Measurements from ENCODE around the gene DGKB. TPM values are rescaled to one million over a fixed set of nuclear protein-coding genes. Genes with fewer than 3 reads are reported as not detected.

DGKB gene
- total RNA-seq, 1 experiment from 2014 or later: 1.9 TPM

DNA sequence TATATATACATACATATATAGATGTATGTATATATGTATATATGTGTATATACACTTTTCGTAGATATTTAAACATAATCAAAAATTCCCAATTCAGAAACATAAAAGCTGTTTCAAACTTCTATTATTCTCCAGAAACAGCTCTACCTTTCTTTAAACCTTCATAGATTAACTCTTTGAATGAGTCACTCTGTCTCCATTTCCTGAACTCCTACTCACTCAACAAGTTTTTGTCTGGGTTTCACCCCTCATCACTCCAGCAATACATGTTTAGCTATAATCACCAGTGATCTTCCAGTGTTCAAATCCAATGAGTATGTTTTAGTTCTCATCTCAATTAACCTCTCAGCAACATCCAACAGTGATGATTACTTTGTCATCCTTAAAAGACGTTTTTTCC, 9.6 kb downstream of the DGKB start:
- CTCF ChIA-PET: no interaction called here
- ATAC-seq (no peak), DNase-seq (ENCODE audit: low spot score) (no peak)
- H3K9me3 Mint-ChIP-seq: no peaks in the 10 kb centered on the region
- no peak for TF ChIP-seq NFYB (CRISPR knock-in tag; conservative IDR thresholded peaks at IDR 0.05; ENCODE audit: low read depth)
- no peak for TF ChIP-seq ATF3 (CRISPR knock-in tag; conservative IDR thresholded peaks at IDR 0.05)
- TF ChIP-seq, protein P1, sequence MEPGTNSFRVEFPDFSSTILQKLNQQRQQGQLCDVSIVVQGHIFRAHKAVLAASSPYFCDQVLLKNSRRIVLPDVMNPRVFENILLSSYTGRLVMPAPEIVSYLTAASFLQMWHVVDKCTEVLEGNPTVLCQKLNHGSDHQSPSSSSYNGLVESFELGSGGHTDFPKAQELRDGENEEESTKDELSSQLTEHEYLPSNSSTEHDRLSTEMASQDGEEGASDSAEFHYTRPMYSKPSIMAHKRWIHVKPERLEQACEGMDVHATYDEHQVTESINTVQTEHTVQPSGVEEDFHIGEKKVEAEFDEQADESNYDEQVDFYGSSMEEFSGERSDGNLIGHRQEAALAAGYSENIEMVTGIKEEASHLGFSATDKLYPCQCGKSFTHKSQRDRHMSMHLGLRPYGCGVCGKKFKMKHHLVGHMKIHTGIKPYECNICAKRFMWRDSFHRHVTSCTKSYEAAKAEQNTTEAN (CRISPR knock-in tag; IDR thresholded peaks at IDR 0.05): no peak
- TF ChIP-seq ZNF671 (CRISPR knock-in tag; IDR thresholded peaks at IDR 0.05): no peak
- TF ChIP-seq NR1H2 (CRISPR knock-in tag; IDR thresholded peaks at IDR 0.05): no peak
- no peak for TF ChIP-seq ZNF281 (CRISPR knock-in tag; IDR thresholded peaks at IDR 0.05)
- no peak for TF ChIP-seq MYBL2 (CRISPR knock-in tag; IDR thresholded peaks at IDR 0.05)
- TF ChIP-seq, protein P2, sequence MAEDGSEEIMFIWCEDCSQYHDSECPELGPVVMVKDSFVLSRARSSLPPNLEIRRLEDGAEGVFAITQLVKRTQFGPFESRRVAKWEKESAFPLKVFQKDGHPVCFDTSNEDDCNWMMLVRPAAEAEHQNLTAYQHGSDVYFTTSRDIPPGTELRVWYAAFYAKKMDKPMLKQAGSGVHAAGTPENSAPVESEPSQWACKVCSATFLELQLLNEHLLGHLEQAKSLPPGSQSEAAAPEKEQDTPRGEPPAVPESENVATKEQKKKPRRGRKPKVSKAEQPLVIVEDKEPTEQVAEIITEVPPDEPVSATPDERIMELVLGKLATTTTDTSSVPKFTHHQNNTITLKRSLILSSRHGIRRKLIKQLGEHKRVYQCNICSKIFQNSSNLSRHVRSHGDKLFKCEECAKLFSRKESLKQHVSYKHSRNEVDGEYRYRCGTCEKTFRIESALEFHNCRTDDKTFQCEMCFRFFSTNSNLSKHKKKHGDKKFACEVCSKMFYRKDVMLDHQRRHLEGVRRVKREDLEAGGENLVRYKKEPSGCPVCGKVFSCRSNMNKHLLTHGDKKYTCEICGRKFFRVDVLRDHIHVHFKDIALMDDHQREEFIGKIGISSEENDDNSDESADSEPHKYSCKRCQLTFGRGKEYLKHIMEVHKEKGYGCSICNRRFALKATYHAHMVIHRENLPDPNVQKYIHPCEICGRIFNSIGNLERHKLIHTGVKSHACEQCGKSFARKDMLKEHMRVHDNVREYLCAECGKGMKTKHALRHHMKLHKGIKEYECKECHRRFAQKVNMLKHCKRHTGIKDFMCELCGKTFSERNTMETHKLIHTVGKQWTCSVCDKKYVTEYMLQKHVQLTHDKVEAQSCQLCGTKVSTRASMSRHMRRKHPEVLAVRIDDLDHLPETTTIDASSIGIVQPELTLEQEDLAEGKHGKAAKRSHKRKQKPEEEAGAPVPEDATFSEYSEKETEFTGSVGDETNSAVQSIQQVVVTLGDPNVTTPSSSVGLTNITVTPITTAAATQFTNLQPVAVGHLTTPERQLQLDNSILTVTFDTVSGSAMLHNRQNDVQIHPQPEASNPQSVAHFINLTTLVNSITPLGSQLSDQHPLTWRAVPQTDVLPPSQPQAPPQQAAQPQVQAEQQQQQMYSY (CRISPR knock-in tag; IDR thresholded peaks at IDR 0.05): no peak
- no peak for TF ChIP-seq ZNF263 (CRISPR knock-in tag; IDR thresholded peaks at IDR 0.05; ENCODE audit: low read depth)
- TF ChIP-seq ZNF396 (CRISPR knock-in tag; IDR thresholded peaks at IDR 0.05; ENCODE audit: borderline replicate concordance): no peak
- no peak for TF ChIP-seq CDX4 (CRISPR knock-in tag; IDR thresholded peaks at IDR 0.05; ENCODE audit: borderline replicate concordance)
- TF ChIP-seq NR3C1 (CRISPR knock-in tag; conservative IDR thresholded peaks at IDR 0.05; ENCODE audit: low read depth): no peak
- TF ChIP-seq, protein P3, sequence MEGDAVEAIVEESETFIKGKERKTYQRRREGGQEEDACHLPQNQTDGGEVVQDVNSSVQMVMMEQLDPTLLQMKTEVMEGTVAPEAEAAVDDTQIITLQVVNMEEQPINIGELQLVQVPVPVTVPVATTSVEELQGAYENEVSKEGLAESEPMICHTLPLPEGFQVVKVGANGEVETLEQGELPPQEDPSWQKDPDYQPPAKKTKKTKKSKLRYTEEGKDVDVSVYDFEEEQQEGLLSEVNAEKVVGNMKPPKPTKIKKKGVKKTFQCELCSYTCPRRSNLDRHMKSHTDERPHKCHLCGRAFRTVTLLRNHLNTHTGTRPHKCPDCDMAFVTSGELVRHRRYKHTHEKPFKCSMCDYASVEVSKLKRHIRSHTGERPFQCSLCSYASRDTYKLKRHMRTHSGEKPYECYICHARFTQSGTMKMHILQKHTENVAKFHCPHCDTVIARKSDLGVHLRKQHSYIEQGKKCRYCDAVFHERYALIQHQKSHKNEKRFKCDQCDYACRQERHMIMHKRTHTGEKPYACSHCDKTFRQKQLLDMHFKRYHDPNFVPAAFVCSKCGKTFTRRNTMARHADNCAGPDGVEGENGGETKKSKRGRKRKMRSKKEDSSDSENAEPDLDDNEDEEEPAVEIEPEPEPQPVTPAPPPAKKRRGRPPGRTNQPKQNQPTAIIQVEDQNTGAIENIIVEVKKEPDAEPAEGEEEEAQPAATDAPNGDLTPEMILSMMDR (IDR thresholded peaks at IDR 0.05): no peak
- peak overlapping the region; percentile 16; the same call in 1 of the 2 replicates for H3K27ac Mint-ChIP-seq
- H3K27me3 Mint-ChIP-seq (ENCODE audit: low read depth): no peaks in the 10 kb centered on the region
- H3K36me3 Mint-ChIP-seq: no peaks in the 10 kb centered on the region
- H3K4me3 Mint-ChIP-seq: no peak overlapping the region
- POLR2A ChIA-PET: no interaction called here
- no peaks in the 10 kb centered on the region for H3K4me1 Mint-ChIP-seq

- H3K4me1 Mint-ChIP-seq: no peaks in the 10 kb centered on the region
- H3K27me3 Mint-ChIP-seq (ENCODE audit: low read depth): no peaks in the 10 kb centered on the region
- POLR2A ChIA-PET: no interaction called here
- DNase-seq (ENCODE audit: low spot score) (no peak), ATAC-seq (no peak)
- H3K4me3 Mint-ChIP-seq: no peak overlapping the region
- H3K9me3 Mint-ChIP-seq: no peaks in the 10 kb centered on the region
- CTCF ChIA-PET: no interaction called here
- H3K27ac Mint-ChIP-seq: no peak overlapping the region
- TF ChIP-seq ZNF232 (CRISPR knock-in tag; IDR thresholded peaks at IDR 0.05) (no peak), HMGXB4 (CRISPR knock-in tag; IDR thresholded peaks at IDR 0.05) (no peak), NFYB (CRISPR knock-in tag; conservative IDR thresholded peaks at IDR 0.05; ENCODE audit: low read depth) (no peak), NR1H2 (CRISPR knock-in tag; IDR thresholded peaks at IDR 0.05) (no peak), CREB1 (CRISPR knock-in tag; IDR thresholded peaks at IDR 0.05) (no peak), MAX (CRISPR knock-in tag; IDR thresholded peaks at IDR 0.05) (no peak), JUN (CRISPR knock-in tag; IDR thresholded peaks at IDR 0.05) (no peak)
- no peaks in the 10 kb centered on the region for H3K36me3 Mint-ChIP-seq
Measured at GRCh38 chr7:14891289-14891688, 11.3 kb downstream of the DGKB start.
